GM19193 (cell line): ENCODE data around the gene GPR143.

Experiments
- POLR2A ChIP-seq: IDR thresholded peaks from 4 replicates; pipeline ENCODE4 v1.6.1; 2011; ENCODE audit not compliant: insufficient read depth, insufficient read length; ENCODE audit errors: extremely low read depth

GPR143 gene

DNA sequence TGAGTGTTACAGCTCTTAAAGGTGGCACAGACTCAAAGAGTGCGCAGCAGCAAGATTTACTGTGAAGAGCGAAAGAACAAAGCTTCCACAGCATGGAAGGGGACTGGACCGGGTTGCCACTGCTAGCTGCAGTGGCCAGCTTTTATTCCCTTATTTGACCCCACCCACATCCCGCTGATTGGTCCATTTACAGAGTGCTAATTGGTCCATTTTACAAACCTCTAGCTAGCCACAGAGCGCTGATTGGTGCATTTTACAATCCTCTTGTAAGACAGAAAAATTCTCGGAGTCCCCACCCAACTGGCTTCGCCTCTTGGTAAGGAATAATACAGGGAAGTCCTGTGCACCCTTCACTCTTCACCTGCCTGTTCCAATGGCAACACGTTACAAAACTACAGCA is 18.7 kb upstream of the GPR143 start:
- TF ChIP-seq POLR2A, result no peak

DNA sequence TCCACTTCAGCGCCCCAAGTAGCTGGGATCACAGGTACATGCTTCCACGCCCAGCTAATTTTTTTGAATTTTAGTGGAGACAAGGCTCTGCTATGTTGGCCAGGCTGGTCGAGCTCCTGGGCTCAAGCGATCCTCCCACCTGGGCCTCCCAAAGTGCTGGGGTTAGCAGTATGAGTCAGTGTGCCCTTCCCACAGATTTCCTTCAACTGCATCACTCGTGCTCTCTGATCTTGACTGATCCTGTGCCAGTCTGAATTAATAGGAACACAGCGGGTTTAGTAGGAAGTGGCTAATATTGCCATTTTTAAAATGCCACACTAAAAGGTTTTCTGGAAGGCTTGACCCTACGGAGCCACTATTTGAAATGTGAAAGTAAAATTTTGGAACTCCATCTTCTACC is 16.3 kb upstream of the GPR143 start:
- no peak for TF ChIP-seq POLR2A

DNA sequence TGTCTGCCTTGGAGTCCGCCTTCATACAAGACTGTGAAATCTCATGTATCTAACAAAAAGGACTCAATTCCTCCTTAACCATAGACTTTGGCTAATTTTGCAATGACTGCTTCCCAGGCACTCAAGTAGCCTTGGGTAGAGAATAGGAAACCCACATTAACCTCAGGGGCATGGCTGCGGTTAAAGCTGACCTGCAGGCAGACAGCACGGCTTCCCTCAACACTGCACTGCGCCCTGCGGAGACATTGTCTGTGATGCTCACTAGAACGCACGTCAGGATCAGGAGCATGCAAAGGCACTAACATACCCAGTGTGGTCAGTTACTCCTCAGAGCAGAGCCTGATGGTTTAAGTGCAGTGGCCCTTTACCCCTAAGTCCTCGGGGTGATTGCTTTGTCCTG is 10.3 kb upstream of the GPR143 start:
- no peak for TF ChIP-seq POLR2A

DNA sequence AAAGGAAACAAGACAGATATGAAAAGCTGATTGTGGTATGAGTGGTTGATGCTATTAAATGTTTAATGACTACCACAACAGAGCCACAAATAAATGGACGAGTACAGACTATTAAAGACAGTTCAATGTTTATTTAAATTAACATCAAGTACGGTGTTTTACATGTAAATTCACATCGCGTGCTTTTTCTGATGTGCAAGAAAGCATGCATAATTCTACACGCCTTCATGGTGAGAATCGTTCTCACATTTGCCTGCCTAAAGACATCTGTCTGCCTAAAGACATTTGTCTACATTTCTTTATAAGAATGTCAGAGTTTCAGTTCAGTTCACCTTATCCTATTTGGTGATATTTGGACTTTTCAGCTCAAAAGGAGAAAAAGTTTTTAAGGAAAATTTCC is 7.3 kb upstream of the GPR143 start:
- no peak for TF ChIP-seq POLR2A

DNA sequence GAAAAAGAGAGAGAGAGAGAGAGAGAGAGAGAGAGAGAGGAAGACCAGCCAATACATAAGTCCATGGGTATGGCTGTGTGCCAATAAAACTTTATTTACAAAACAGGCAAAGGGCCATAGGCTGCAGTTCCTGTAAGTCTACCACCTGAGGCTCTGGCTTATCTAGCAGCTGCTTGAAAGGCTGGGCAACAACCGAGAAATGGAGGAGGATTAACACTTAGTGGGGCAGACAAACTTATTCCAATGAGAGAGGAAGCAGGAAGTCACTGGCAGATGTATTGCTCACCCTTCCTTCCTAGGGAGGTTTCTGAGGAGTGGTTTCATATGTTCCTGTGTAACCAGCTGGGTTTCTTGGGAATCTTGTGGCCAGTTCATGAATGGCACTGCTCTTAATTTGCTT is 4.7 kb upstream of the GPR143 start:
- TF ChIP-seq POLR2A, result no peak

DNA sequence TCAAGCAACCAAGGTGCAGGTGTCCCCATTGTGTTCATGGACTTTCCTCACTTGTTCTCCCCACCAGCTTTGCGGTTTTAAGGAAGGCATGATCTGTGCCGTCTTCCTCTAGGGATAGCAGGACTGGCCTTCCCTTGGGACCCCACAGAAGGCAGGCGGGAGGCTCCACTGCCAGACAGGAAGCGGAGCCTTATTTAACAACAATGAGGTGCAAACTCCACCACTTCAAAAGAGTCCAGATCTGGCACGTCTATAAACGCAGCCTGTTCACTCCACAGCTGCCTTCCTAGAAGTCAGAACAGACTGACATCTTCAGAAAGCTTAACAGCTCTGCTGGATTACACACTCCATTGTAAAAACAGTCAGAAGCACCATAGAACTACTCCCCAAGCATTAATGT is 1.7 kb upstream of the GPR143 start:
- TF ChIP-seq POLR2A, result no peak

DNA sequence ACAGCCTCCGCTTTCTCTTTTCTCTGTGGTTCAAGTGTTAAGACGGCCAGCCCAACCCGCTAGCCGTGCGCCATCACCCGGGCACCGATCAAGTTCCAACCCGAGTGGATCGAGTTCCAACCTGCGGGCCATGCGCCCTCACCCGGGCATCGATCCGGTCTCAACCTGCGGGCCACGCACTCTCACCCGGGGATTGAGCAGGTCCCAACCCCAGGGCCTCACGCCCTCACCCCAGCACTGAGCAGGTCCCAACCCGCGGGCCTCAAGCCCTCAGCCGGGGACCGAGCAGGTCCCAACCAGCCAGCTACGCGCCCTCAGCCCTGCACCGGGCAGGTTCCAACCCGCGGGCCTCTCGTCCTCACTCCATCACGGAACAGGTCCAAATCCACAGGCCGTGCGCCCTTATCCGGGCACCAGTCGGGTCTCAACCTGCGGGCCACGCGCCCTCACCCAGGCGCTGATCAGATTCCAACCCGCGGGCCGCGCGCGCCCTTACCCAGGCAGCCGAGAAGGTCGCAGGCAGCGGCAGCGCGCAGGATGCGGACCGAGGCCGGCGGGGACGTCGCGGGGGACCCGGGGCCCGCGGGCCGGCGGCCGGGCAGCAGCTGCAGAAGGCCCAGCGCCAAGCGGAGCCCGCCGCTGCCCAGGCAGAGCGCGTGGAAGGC is 443 bp downstream of the GPR143 start:
- no peak for TF ChIP-seq POLR2A

DNA sequence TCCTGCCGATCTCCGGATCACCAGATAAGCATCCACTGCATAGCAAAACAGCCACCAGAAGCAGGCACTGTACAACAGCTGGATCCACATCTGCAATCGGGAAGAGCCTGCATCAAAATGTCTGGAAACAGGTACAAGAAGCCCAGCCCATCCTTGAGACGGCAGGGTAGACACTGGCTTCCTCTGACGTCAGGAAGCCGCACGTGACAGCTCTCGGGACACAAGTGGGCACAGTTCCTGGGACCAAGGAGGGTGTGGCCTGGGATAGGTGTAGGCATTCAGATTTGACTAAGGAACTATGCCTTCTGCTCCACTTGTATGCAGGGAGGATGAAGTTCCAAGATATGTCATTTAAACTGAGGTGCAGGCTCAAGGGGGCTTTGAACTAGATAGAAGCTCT is 6.3 kb downstream of the GPR143 start:
- no peak for TF ChIP-seq POLR2A

DNA sequence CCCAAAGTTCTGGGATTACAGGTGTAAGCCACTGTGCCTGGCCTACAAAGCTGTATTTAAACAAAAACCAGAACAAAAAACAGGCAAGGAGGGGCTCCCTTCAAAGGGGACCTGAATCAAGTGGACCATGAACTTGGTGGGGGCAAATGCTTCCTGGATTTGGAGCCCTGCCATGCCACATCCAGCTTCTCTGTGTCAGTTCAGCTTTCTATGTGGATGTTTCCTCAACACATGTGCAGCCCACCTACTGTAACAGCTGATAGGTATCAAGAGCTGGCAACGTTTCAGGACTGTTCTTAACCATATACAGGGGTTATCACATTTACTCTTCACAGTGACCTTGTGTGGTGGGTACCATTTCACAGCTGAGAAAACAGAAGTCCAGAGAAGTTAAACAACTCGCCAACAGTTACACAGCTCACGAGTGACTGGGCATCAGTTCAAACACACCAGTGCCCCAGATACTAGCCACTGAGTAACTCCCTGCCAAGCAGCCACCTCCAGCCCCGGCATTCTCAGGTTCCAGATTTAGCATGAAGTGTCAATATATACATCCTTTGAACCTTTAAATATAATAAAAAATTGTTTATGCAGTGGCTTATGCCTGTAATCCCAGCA is 7.5 kb downstream of the GPR143 start:
- TF ChIP-seq POLR2A, result no peak

DNA sequence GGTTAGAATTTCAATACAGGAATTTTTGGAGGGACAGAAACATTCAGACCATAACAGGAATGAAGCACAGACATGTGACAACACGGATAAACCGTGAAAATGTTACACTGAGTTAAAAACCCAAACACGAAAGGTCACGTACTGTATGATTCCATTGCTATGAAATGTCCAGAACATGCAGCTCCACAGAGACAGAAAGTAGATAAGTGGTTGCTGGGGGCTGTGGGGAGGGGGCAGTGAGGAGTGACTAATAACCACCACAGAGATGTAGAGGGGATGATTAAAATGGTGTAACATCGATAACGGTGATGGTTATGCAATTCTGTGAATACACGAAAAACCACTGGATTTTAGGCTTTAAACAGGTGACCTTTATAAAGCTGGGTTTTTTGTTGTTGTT is 8.3 kb downstream of the GPR143 start:
- no peak for TF ChIP-seq POLR2A

DNA sequence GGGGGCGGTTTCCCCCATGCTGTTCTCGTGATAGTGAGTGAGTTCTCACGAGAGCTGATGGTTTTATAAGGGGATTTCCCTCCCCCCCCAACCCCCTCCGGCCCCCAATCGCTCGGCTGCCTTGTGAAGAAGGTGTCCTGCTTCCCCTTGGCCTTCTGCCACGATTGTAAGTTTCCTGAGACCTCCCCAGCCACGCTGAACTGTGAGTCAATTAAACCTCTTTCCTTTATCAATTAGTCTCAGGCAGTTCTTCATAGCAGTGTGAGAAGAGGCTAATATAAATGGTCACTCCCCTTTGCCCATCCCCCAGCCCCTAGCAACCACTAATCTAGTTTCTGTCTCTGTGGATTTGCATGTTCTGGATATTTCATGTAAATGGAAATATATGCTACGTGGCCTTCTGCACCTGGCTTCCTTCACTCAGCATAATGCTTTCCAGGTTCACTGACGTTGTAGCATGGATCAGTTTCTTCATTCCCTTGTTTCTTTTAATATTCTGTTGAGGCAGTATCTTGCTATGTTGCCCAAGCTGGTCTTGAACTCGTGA is 16.4 kb downstream of the GPR143 start:
- no peak for TF ChIP-seq POLR2A

DNA sequence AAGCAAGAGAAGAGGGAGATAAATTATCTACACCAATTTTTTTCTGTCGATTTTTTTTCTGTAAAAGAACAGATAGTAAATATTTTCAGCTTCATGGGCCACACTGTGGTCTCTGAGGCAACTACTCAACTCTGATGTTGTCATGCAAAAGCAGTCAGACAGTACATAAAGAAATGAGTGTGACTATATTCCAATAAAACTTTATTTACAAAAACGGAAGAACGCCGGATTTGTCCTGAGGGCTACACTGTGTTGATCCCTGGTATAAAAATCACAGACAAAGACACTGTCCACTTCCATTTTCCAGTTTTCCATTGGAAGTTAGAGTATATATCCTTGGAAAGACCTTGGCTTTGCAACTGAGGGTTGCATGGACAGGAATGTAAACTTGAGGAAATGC is 18.0 kb downstream of the GPR143 start:
- no peak for TF ChIP-seq POLR2A

DNA sequence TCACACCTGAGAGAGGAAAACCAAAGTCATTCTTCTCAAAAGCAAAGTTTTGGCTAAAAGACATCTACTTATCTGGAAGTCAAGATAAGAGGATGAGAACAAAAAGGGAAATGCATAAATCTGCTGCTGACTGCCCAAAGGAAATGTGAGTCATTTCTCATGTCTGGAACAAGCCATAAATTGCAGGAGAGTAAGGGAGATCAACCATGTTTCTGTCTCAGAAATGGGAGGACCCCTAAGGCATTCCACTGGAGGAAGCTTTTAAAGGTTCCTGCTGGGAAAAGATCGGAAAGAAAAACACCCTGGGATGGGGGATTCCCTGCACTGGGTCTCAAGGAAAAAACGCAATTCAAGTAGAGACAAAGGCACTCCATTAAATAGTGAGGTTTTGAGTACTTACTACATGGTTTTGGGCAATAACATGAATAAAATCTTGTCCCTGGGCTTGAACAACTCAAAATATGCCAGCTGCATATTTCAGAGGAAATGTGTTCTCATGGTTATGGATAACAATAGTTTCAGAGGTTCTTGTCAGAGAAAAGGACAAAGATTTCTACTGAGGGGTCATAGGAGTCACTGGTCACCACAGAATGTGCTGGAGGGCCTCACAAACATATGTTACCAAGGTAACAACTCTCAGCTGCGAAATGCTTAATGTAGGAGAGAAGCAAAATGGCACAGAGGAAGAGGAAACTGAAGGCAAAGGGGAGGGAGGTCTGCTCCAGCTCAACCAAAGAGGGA is 19.3 kb downstream of the GPR143 start:
- TF ChIP-seq POLR2A, result no peak

DNA sequence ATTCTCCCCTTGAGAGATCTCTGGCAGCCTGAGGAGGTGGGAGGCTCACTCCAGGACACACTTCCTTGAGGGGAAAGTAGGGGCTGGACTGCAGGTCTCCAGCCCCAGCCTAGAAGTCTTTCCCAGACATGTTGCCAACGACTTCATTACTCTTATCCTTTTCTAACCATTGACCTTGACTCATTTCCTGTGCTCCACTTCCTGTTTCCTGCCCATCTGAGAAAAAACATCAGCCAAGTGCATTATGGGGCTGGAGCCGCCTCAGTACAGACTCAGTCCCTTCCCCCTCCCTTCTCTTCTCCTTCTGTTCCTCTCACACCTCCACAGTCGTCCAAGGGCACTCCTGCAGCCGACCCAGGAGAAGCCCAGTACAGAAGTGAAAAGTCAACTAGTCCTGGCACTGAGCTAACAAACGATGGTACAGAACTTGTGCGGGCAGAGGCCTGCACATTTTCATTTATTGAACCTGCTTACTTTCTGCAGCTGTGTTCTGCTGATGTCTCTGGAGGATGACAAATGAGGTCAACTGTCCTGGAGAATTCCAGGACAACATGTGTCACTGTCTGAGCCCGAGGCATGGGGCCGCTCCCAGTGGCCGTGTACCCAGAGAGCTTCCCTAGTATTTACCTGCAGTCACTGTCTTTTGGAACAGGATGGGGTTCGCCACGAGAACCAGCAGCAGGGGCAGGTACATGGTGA is 20.1 kb downstream of the GPR143 start:
- no peak for TF ChIP-seq POLR2A

DNA sequence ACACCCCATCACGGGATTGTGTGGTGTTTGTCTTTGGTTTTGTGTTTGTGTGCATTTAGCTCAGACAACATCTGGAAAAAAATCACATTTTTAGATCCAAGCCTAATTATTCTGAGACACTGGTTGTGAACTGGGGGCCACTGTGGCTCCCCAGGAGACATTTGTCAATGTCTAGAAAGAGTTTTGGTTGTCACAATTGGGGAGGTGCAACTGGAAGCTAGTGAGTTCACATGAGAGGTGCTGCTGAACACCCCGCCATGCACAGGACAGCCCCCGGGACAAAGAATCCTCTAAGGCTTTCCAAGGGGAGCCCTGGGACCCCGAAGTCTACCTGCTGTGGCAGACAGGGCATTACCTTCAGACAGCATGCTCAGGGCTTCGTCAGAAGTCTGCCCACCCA is 26.5 kb downstream of the GPR143 start:
- TF ChIP-seq POLR2A, result no peak
